ENCODE data around the gene SGIP1.

DNA sequence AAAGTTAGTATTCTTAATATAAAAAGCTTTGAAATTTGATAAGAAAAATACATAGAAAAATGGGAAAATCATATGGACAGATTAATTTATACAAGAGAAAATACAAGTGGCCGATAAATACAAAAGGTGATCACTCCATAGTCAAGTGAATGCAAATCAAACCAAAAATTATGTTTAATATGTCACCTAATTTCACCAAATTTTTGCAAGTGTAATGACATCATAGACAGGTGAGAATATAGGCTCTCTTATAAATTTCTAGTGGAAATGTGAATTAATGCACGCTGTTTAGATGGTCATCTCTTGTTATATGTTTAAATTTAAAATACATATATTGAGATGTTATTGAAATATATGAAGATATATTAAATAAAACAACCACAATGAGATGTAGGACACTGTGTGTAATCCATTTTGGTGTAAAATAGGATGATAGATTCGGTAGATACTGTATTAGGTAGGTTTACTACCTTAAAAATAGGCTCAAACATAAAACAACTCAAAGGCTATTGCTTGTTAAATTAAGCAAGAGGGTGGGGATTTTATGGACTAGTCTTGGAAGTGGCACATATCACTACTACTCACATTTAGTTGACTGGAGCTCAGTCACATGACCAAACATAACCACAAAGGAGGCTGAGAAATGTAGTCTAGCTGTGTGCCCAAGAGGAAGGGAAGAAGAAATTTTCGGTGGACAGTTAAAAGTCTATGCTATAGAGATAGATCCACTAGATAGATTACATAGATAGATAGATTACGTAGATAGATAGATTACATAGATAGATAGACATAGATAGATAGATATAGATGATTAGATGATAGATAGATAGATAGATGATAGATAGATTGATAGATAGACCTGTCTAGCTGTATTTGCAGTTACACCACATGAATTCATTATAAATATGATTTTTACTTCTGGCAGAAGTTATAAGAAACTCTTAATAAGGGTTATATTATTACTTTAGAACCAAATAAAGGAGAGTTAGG is 258.0 kb downstream of the SGIP1 start:
- TF ChIP-seq POLR2A (IDR thresholded peaks at IDR 0.05; ENCODE audit: low read depth, low read length) (no peak), POLR2AphosphoS5 (IDR thresholded peaks at IDR 0.05; ENCODE audit: low read depth, low read length) (no peak)
